Hematopoietic multipotent progenitor cell (in vitro differentiated cells): ENCODE results near the gene BCL2L1. TPM values are rescaled to one million over a fixed set of nuclear protein-coding genes. Genes with fewer than 3 reads are reported as not detected.

Experiments used
- DNase-seq, 3 donors: peaks; one replicate each; pipeline ENCODE4 v3.0.0-alpha.2; 2011 to 2015; ENCODE audit warnings: low read depth in 2 of 3, low spot score in 2 of 3
- total RNA-seq: library from RNA; depleted of rRNA; stranded (reverse); fragments of >200 nt; gene quantifications from one replicate; pipeline ENCODE4 v1.2.3, GENCODE V29; 2012

Gene BCL2L1
- total RNA-seq, 1 donor = 48.7 TPM

- no peak for DNase-seq
Measured at GRCh38 chr20:31694842-31695593, 27.6 kb downstream of the BCL2L1 start.

GRCh38 chr20:31693987-31694661, 28.5 kb downstream of the BCL2L1 start:
- DNase-seq = no peak

- DNase-seq = no peak
Measured at GRCh38 chr20:31693402-31693801, 29.3 kb downstream of the BCL2L1 start.

GRCh38 chr20:31691646-31692275, 30.9 kb downstream of the BCL2L1 start:
- peak in 2 of 3 donors; percentile 21 to 37 for DNase-seq

GRCh38 chr20:31690124-31690666, 32.5 kb downstream of the BCL2L1 start:
- DNase-seq = no peak

GRCh38 chr20:31689141-31689540, 33.5 kb downstream of the BCL2L1 start:
- no peak for DNase-seq

- DNase-seq = no peak
Measured at GRCh38 chr20:31687777-31688176, 34.9 kb downstream of the BCL2L1 start.

- DNase-seq = no peak
Measured at GRCh38 chr20:31685853-31686643, 36.6 kb downstream of the BCL2L1 start.

- peak in 1 of 3 donors; percentile 32 for DNase-seq
Measured at GRCh38 chr20:31684153-31685015, 38.3 kb downstream of the BCL2L1 start.

- no peak for DNase-seq
Measured at GRCh38 chr20:31682927-31683326, 39.7 kb downstream of the BCL2L1 start.

- no peak for DNase-seq
Measured at GRCh38 chr20:31682352-31682751, 40.3 kb downstream of the BCL2L1 start.

- no peak for DNase-seq
Measured at GRCh38 chr20:31681769-31682168, 40.9 kb downstream of the BCL2L1 start.

- DNase-seq = no peak
Measured at GRCh38 chr20:31681128-31681727, 41.4 kb downstream of the BCL2L1 start.

- DNase-seq = no peak
Measured at GRCh38 chr20:31680286-31681127, 42.2 kb downstream of the BCL2L1 start.

GRCh38 chr20:31679357-31680285, 43.0 kb downstream of the BCL2L1 start:
- no peak for DNase-seq

- no peak for DNase-seq
Measured at GRCh38 chr20:31678389-31679356, 44.0 kb downstream of the BCL2L1 start.
